ENCODE data around the gene SLC2A13.

GRCh38 chr12:39867631-39868327 lies 238.1 kb downstream of the SLC2A13 start:
- TF ChIP-seq CTCF (IDR thresholded peaks at IDR 0.05) (no peak), POLR2A (IDR thresholded peaks at IDR 0.05) (no peak), POLR2AphosphoS5 (IDR thresholded peaks at IDR 0.05) (no peak)
